Lower lobe of right lung (tissue), 2 donors: ENCODE measurements around the gene TIAM1. TPM values are rescaled to one million over a fixed set of nuclear protein-coding genes. Genes with fewer than 3 reads are reported as not detected.
A peak's percentile ranks its signal among the peaks of the same experiment; 100 is the strongest.

Experiments used
- ATAC-seq, 2 donors: fragments of 200-7000 bp; cut with Tn5 transposase; one replicate each; pipeline ENCODE4 v1.9.1; 2020 to 2022; ENCODE audit warnings: mild to moderate bottlenecking in 2 of 2, moderate library complexity in 2 of 2
- DNase-seq: peaks from one replicate; pipeline ENCODE4 v3.0.0-alpha.2; 2020
- H3K27ac ChIP-seq: fragments of 200-600 bp; one replicate; pipeline ENCODE4 v1.8.0; 2022
- H3K27me3 ChIP-seq: fragments of 200-600 bp; one replicate; pipeline ENCODE4 v1.8.0; 2022; ENCODE audit warnings: low read depth
- H3K36me3 ChIP-seq: fragments of 200-600 bp; one replicate; pipeline ENCODE4 v1.8.0; 2022; ENCODE audit warnings: mild to moderate bottlenecking
- H3K4me1 ChIP-seq: fragments of 200-600 bp; one replicate; pipeline ENCODE4 v1.8.0; 2022
- H3K4me3 ChIP-seq: fragments of 200-600 bp; one replicate; pipeline ENCODE4 v1.8.0; 2022; ENCODE audit warnings: mild to moderate bottlenecking
- H3K9me3 ChIP-seq: fragments of 200-600 bp; one replicate; pipeline ENCODE4 v1.8.0; 2022
- CTCF ChIP-seq: fragments of 200-600 bp; IDR thresholded peaks from one replicate; pipeline ENCODE4 v1.8.0; 2022; ENCODE audit warnings: antibody characterized with exemption, mild to moderate bottlenecking
- intact Hi-C: fragments of 100-400 bp; cut with DNase I; formaldehyde crosslinking; loops from one replicate; pipeline ENCODE4 v1.11.0; 2022
- total RNA-seq: library from RNA; stranded (reverse); fragmentation: NEBNext Ultra II Directional; extraction: Animal tissue kit (Norgen Biotek cat#: 25700); gene quantifications from one replicate; pipeline ENCODE4 v1.2.1, GENCODE V29; 2021
- donor health status: DM: no; HTN: yes; CAD: no; lungs with severe emphysema.

TIAM1 gene
- total RNA-seq, 1 donor from 2014 or later: 45.5 TPM

GRCh38 chr21:31225713-31226112 lies 118.3 kb downstream of the TIAM1 start:
- DNase-seq (no peak), ATAC-seq (no peak)
- Histone ChIP-seq H3K4me1 (no peaks in the 10 kb centered on the region), H3K9me3 (no peaks in the 10 kb centered on the region), H3K4me3 (no peak overlapping the region), H3K27me3 (no peaks in the 10 kb centered on the region), H3K36me3 (no peaks in the 10 kb centered on the region), H3K27ac (no peak overlapping the region)
- intact Hi-C loops: no loop called here
- TF ChIP-seq CTCF: no peak

- no peak for TF ChIP-seq CTCF
- no peak for DNase-seq
These were observed 121.9 kb downstream of the TIAM1 start for GRCh38 chr21:31222142-31222541.

GRCh38 chr21:31221043-31221442 lies 123.0 kb downstream of the TIAM1 start:
- Histone ChIP-seq H3K4me1 (no peaks in the 10 kb centered on the region), H3K27ac (no peak overlapping the region), H3K27me3 (no peaks in the 10 kb centered on the region), H3K36me3 (no peaks in the 10 kb centered on the region), H3K9me3 (no peaks in the 10 kb centered on the region), H3K4me3 (no peak overlapping the region)
- no peak for DNase-seq
- TF ChIP-seq CTCF: no peak
- intact Hi-C loops: no loop called here
- peak; percentile 35 to 43 for ATAC-seq

More at GRCh38 chr21:31222142-31222541, 121.9 kb downstream of the TIAM1 start:
- no peak for ATAC-seq
- Histone ChIP-seq H3K9me3 (no peaks in the 10 kb centered on the region), H3K4me1 (no peaks in the 10 kb centered on the region), H3K27me3 (no peaks in the 10 kb centered on the region), H3K4me3 (no peak overlapping the region), H3K36me3 (no peaks in the 10 kb centered on the region), H3K27ac (no peak overlapping the region)
- intact Hi-C loops: no loop called here

- H3K27me3 ChIP-seq: no peaks in the 10 kb centered on the region
- no peak overlapping the region for H3K4me3 ChIP-seq
- no peaks in the 10 kb centered on the region for H3K4me1 ChIP-seq
- intact Hi-C loops: no loop called here
- no peak overlapping the region for H3K27ac ChIP-seq
- DNase-seq: no peak
- H3K9me3 ChIP-seq: no peaks in the 10 kb centered on the region
- TF ChIP-seq CTCF: no peak
- ATAC-seq: no peak
- no peaks in the 10 kb centered on the region for H3K36me3 ChIP-seq
These were observed 123.5 kb downstream of the TIAM1 start for GRCh38 chr21:31220575-31220974.

- no peak overlapping the region for H3K4me3 ChIP-seq
- peak; percentile 54 for DNase-seq
- peak; percentile 37 to 57 for ATAC-seq
- intact Hi-C loops: no loop called here
- TF ChIP-seq CTCF: no peak
- no peaks in the 10 kb centered on the region for H3K27me3 ChIP-seq
- no peaks in the 10 kb centered on the region for H3K9me3 ChIP-seq
- no peaks in the 10 kb centered on the region for H3K4me1 ChIP-seq
- no peak overlapping the region for H3K27ac ChIP-seq
- H3K36me3 ChIP-seq: no peaks in the 10 kb centered on the region
These were observed 125.0 kb downstream of the TIAM1 start for GRCh38 chr21:31218830-31219608.
